Gastrocnemius medialis (tissue), 4 donors: Measurements from ENCODE around the gene SHISA6.

Experiments
- CTCF ChIP-seq, 5 experiments: fragments of 450-650 bp in 3 of 5; fragments of 200-600 bp in 2 of 5; sonication (generic) in 2 of 5; IDR thresholded peaks in 4 of 5; conservative IDR thresholded peaks in 1 of 5; 1 replicate in 4 of 5; 2 replicates in 1 of 5; pipeline ENCODE4 v1.5.1; 2016 to 2019; ENCODE audit warnings: antibody characterized with exemption in 5 of 5, mild to moderate bottlenecking in 3 of 5, moderate library complexity in 3 of 5
- POLR2A ChIP-seq, 2 donors: fragments of 450-650 bp; IDR thresholded peaks; one replicate each; pipeline ENCODE4 v1.6.1; 2017; ENCODE audit warnings: antibody characterized with exemption in 2 of 2, mild to moderate bottlenecking in 2 of 2, moderate library complexity in 2 of 2

- TF ChIP-seq CTCF (IDR thresholded peaks at IDR 0.05 in 4 of 5, conservative IDR thresholded peaks at IDR 0.05 in 1 of 5) (no peak), POLR2A (IDR thresholded peaks at IDR 0.05) (no peak)
Observed at GRCh38 chr17:11558681-11559234, 317.7 kb downstream of the SHISA6 start.
